ENCODE measurements around the gene UMOD.
"Not testable (repeated sequence)": the region's sequence is repeated elsewhere in the genome, so short reads cannot be mapped to it uniquely, and the experiment has no call there.

Gene UMOD

GRCh38 chr16:20363191-20363590, 10.7 kb upstream of the UMOD start:
- no peak for DNase-seq

GRCh38 chr16:20359997-20360396, 7.5 kb upstream of the UMOD start:
- DNase-seq: no peak

- DNase-seq: no peak
Observed at GRCh38 chr16:20355114-20355782, 2.7 kb upstream of the UMOD start.

GRCh38 chr16:20353379-20353778, 864 bp upstream of the UMOD start:
- no peak for DNase-seq

- DNase-seq: no peak
Observed at GRCh38 chr16:20349615-20350014, 2.9 kb downstream of the UMOD start.

- no peak for DNase-seq
Observed at GRCh38 chr16:20348365-20349185, 3.9 kb downstream of the UMOD start.

- DNase-seq: no peak
Observed at GRCh38 chr16:20347666-20348364, 4.7 kb downstream of the UMOD start.

- no peak for DNase-seq
Observed at GRCh38 chr16:20344611-20345010, 7.9 kb downstream of the UMOD start.

- no peak for DNase-seq
Observed at GRCh38 chr16:20339744-20340143, 12.8 kb downstream of the UMOD start.

- DNase-seq: no peak
Observed at GRCh38 chr16:20336955-20337354, 15.6 kb downstream of the UMOD start.

- no peak for DNase-seq
Observed at GRCh38 chr16:20334396-20334795, 18.1 kb downstream of the UMOD start.

- DNase-seq: no peak
Observed at GRCh38 chr16:20333120-20333519, 19.4 kb downstream of the UMOD start.

GRCh38 chr16:20332411-20332810, 20.1 kb downstream of the UMOD start:
- DNase-seq: no peak

- no peak for DNase-seq
Observed at GRCh38 chr16:20331635-20332034, 20.9 kb downstream of the UMOD start.

GRCh38 chr16:20329392-20330138, 22.9 kb downstream of the UMOD start:
- no peak for DNase-seq

GRCh38 chr16:20327444-20328041, 25.0 kb downstream of the UMOD start, which contains the start of gene GP2:
Gene GP2, minus strand, starts transcription at chr16:20327513. Its CDS starts 1,082 bp downstream, at chr16:20326431.
- DNase-seq: no peak

GRCh38 chr16:20326321-20326720, 26.2 kb downstream of the UMOD start:
- no peak for DNase-seq

GRCh38 chr16:20325005-20325404, 27.5 kb downstream of the UMOD start:
- DNase-seq: no peak

- no peak for DNase-seq
Observed at GRCh38 chr16:20323591-20324117, 28.9 kb downstream of the UMOD start.

GRCh38 chr16:20322696-20323095, 29.8 kb downstream of the UMOD start:
- DNase-seq: no peak

- no peak for DNase-seq
Observed at GRCh38 chr16:20321671-20322070, 30.8 kb downstream of the UMOD start.

GRCh38 chr16:20321051-20321450, 31.5 kb downstream of the UMOD start:
- not testable (repeated sequence) for DNase-seq

Measured in stimulated activated CD4-positive, alpha-beta T cell treated with anti-CD3 and anti-CD28 coated beads, Interleukin-4, amount 100 ng/mL, for 4 hours (primary cell).